ENCODE results near the gene CLSTN1.

GRCh38 chr1:9836632-9836960 is 12.8 kb upstream of the CLSTN1 start:
- no peak for TF ChIP-seq CTCF (IDR thresholded peaks at IDR 0.05; ENCODE audit: low read length)
- no peak for TF ChIP-seq EZH2 (IDR thresholded peaks at IDR 0.05; ENCODE audit: borderline replicate concordance, low read length)

All from OCI-LY1 (cell line).